PFSK-1 (cell line): ENCODE data around the gene CNTNAP2.

Source experiments
- POLR2AphosphoS5 ChIP-seq: IDR thresholded peaks from 2 replicates; pipeline ENCODE4 v1.6.1; 2012; ENCODE audit warnings: low read depth, mild to moderate bottlenecking, control low read depth, low read length, moderate library complexity
- TAF1 ChIP-seq: IDR thresholded peaks from 2 replicates; pipeline ENCODE4 v1.6.1; 2012; ENCODE audit warnings: low read length, control low read depth, borderline replicate concordance; ENCODE audit not compliant: insufficient read depth

DNA sequence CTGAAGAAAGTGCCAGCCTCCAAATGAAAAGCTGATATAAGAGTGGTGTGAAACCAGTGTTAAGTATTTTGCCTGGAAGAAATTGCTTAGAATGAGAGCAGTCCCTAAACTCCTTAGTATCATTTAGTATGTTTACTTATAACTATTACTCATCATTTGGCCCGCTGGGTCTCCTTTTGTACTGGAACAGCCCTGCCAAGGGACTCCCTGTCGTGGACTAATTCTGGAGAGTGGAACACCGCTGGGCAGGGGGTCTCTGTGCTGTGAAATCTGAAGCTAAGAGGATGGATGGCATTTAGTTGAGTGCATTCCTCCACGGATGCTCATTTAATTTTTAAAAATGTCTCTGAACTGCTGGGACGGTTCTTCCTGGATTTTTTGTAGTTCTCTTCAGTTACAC is 1584.1 kb downstream of the CNTNAP2 start:
- TF ChIP-seq POLR2AphosphoS5 (no peak), TAF1 (no peak)
